ENCODE measurements around the gene CFAP54. TPM values are rescaled to one million over a fixed set of nuclear protein-coding genes. Genes with fewer than 3 reads are reported as not detected.

The CFAP54 gene
- total RNA-seq, 1 donor from 2014 or later = 2.1 TPM

- Histone ChIP-seq H3K27me3 (ENCODE audit: control insufficient read depth in 3 of 3, insufficient read depth in 3 of 3, low read length in 3 of 3) (no peaks in the 10 kb centered on the region), H3K9me3 (ENCODE audit: control insufficient read depth in 3 of 3, low read length in 3 of 3) (no peaks in the 10 kb centered on the region), H3K36me3 (ENCODE audit: control insufficient read depth in 3 of 3, insufficient read depth in 3 of 3, low read length in 3 of 3) (no peaks in the 10 kb centered on the region), H3K9ac (ENCODE audit: low read depth in 1 of 3, low read length in 3 of 3) (no peak overlapping the region), H3K27ac (ENCODE audit: low read depth, low read length) (no peak overlapping the region), H3K4me3 (ENCODE audit: low read length in 3 of 3) (no peak overlapping the region), H3K4me1 (ENCODE audit: control insufficient read depth in 3 of 3, insufficient read depth in 3 of 3, low read length in 3 of 3) (no peaks in the 10 kb centered on the region)
Measured at GRCh38 chr12:96605684-96606083, 116.3 kb downstream of the CFAP54 start.

- Histone ChIP-seq H3K27me3 (ENCODE audit: control insufficient read depth in 3 of 3, insufficient read depth in 3 of 3, low read length in 3 of 3) (no peaks in the 10 kb centered on the region), H3K4me1 (ENCODE audit: control insufficient read depth in 3 of 3, insufficient read depth in 3 of 3, low read length in 3 of 3) (no peaks in the 10 kb centered on the region), H3K36me3 (ENCODE audit: control insufficient read depth in 3 of 3, insufficient read depth in 3 of 3, low read length in 3 of 3) (no peaks in the 10 kb centered on the region), H3K4me3 (ENCODE audit: low read length in 3 of 3) (no peak overlapping the region), H3K27ac (ENCODE audit: low read depth, low read length) (no peak overlapping the region), H3K9ac (ENCODE audit: low read depth in 1 of 3, low read length in 3 of 3) (no peak overlapping the region), H3K9me3 (ENCODE audit: control insufficient read depth in 3 of 3, low read length in 3 of 3) (no peaks in the 10 kb centered on the region)
Measured at GRCh38 chr12:96606134-96606533, 116.8 kb downstream of the CFAP54 start.

- Histone ChIP-seq H3K27me3 (ENCODE audit: control insufficient read depth in 3 of 3, insufficient read depth in 3 of 3, low read length in 3 of 3) (no peaks in the 10 kb centered on the region), H3K36me3 (ENCODE audit: control insufficient read depth in 3 of 3, insufficient read depth in 3 of 3, low read length in 3 of 3) (no peaks in the 10 kb centered on the region), H3K4me1 (ENCODE audit: control insufficient read depth in 3 of 3, insufficient read depth in 3 of 3, low read length in 3 of 3) (no peaks in the 10 kb centered on the region), H3K4me3 (ENCODE audit: low read length in 3 of 3) (no peak overlapping the region), H3K27ac (ENCODE audit: low read depth, low read length) (no peak overlapping the region), H3K9ac (ENCODE audit: low read depth in 1 of 3, low read length in 3 of 3) (no peak overlapping the region), H3K9me3 (ENCODE audit: control insufficient read depth in 3 of 3, low read length in 3 of 3) (no peaks in the 10 kb centered on the region)
Measured at GRCh38 chr12:96606644-96607043, 117.3 kb downstream of the CFAP54 start.

- Histone ChIP-seq H3K4me1 (ENCODE audit: control insufficient read depth in 3 of 3, insufficient read depth in 3 of 3, low read length in 3 of 3) (no peaks in the 10 kb centered on the region), H3K9me3 (ENCODE audit: control insufficient read depth in 3 of 3, low read length in 3 of 3) (no peaks in the 10 kb centered on the region), H3K9ac (ENCODE audit: low read depth in 1 of 3, low read length in 3 of 3) (no peak overlapping the region), H3K36me3 (ENCODE audit: control insufficient read depth in 3 of 3, insufficient read depth in 3 of 3, low read length in 3 of 3) (no peaks in the 10 kb centered on the region), H3K4me3 (ENCODE audit: low read length in 3 of 3) (no peak overlapping the region), H3K27me3 (ENCODE audit: control insufficient read depth in 3 of 3, insufficient read depth in 3 of 3, low read length in 3 of 3) (no peaks in the 10 kb centered on the region), H3K27ac (ENCODE audit: low read depth, low read length) (no peak overlapping the region)
Measured at GRCh38 chr12:96617178-96617577, 127.8 kb downstream of the CFAP54 start.

DNA sequence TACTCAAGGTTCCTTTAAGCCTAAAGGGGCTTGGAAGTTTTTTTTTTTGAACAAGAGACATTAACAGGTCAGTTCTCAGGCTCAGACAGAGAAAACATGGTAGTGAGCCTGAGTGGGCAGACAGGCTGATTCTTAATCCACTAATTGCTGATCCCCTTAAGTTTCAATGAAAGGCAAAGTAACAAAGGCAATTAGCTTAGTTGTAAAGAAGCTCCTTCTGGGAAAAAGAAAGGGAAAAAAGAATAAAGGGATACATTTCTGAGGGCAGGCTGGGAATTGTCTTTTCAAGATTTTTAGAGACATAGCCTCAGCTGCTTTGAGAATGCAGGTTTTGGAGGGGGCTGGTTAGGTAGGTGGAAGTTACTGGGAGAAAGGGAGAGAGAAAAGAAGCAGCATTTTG is 133.8 kb downstream of the CFAP54 start:
- no peaks in the 10 kb centered on the region for H3K27me3 ChIP-seq (ENCODE audit: control insufficient read depth in 3 of 3, insufficient read depth in 3 of 3, low read length in 3 of 3)
- H3K9me3 ChIP-seq (ENCODE audit: control insufficient read depth in 3 of 3, low read length in 3 of 3) = no peaks in the 10 kb centered on the region
- no peaks in the 10 kb centered on the region for H3K36me3 ChIP-seq (ENCODE audit: control insufficient read depth in 3 of 3, insufficient read depth in 3 of 3, low read length in 3 of 3)
- no peak overlapping the region for H3K4me3 ChIP-seq (ENCODE audit: low read length in 3 of 3)
- no peak overlapping the region for H3K27ac ChIP-seq (ENCODE audit: low read depth, low read length)
- H3K9ac ChIP-seq (ENCODE audit: low read depth in 1 of 3, low read length in 3 of 3) = no peak overlapping the region
- no peaks in the 10 kb centered on the region for H3K4me1 ChIP-seq (ENCODE audit: control insufficient read depth in 3 of 3, insufficient read depth in 3 of 3, low read length in 3 of 3)

DNA sequence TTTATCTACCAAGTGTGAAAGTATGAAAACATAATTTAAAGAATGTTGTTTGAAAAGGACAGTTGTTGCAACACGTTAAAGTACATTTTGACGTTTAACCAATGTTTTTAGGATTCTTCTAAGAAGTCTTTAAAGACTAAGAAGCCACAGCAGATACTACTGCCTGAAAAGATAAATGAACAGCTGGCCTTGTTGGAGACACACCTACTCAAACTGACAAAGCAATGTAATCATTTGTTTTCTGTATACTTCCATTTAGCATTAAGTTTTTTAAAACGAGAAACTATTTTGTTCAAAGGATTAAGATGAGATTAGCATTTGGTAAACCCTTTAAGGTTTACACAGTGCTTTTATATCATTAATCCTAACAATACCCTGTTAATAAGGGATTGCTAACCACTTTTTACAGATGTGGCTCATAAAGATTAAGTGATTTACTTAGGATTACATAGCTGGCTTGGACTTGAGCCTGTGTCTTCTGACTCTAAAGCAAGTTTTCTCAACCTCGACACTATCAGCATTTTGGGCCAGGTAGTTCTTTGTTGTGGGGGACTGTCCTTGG is 134.4 kb downstream of the CFAP54 start:
- H3K27ac ChIP-seq (ENCODE audit: low read depth, low read length) = no peak overlapping the region
- H3K36me3 ChIP-seq (ENCODE audit: control insufficient read depth in 3 of 3, insufficient read depth in 3 of 3, low read length in 3 of 3) = no peaks in the 10 kb centered on the region
- no peak overlapping the region for H3K4me3 ChIP-seq (ENCODE audit: low read length in 3 of 3)
- no peaks in the 10 kb centered on the region for H3K27me3 ChIP-seq (ENCODE audit: control insufficient read depth in 3 of 3, insufficient read depth in 3 of 3, low read length in 3 of 3)
- H3K9me3 ChIP-seq (ENCODE audit: control insufficient read depth in 3 of 3, low read length in 3 of 3) = no peaks in the 10 kb centered on the region
- no peaks in the 10 kb centered on the region for H3K4me1 ChIP-seq (ENCODE audit: control insufficient read depth in 3 of 3, insufficient read depth in 3 of 3, low read length in 3 of 3)
- H3K9ac ChIP-seq (ENCODE audit: low read depth in 1 of 3, low read length in 3 of 3) = no peak overlapping the region

DNA sequence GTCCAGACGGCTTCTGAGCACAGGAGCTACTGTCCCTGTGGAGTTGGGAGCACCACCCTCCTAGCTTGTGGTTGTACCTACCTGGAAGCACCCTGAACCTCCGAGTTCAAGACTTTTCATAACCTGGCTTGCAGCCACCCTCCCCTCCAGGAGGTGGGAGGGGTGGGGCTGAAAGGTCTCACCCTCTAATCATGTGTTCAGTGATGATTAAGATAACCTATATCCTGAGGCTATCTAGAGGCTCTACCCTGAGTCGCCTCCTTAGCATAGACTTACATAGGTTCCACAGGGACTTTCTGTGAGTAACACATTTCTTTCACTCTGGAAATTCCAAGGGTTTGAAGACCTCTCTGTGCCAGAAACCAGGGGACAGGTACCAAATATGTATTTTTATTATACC is 146.5 kb downstream of the CFAP54 start:
- Histone ChIP-seq H3K9me3 (ENCODE audit: control insufficient read depth in 3 of 3, low read length in 3 of 3) (no peaks in the 10 kb centered on the region), H3K27ac (ENCODE audit: low read depth, low read length) (no peak overlapping the region), H3K36me3 (ENCODE audit: control insufficient read depth in 3 of 3, insufficient read depth in 3 of 3, low read length in 3 of 3) (no peaks in the 10 kb centered on the region), H3K4me1 (ENCODE audit: control insufficient read depth in 3 of 3, insufficient read depth in 3 of 3, low read length in 3 of 3) (no peaks in the 10 kb centered on the region), H3K4me3 (ENCODE audit: low read length in 3 of 3) (no peak overlapping the region), H3K27me3 (ENCODE audit: control insufficient read depth in 3 of 3, insufficient read depth in 3 of 3, low read length in 3 of 3) (no peaks in the 10 kb centered on the region), H3K9ac (ENCODE audit: low read depth in 1 of 3, low read length in 3 of 3) (no peak overlapping the region)

DNA sequence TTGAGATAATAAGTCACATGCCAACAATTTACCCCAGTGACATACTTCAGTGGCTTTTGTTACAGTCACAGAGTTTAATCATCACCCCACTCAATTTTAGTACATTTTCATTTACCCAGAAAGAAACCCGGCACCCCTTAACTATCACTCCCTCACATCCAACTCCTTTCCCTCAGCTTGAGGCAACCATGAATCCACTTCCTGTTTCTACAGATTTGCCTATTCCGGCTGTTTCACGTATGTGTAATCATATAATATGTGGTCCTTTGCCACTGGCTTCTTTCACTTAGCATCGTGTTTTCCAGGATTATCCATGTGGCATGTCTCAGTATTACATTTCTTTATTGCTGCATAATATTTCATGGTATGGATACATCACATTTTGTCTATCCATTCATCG is 147.5 kb downstream of the CFAP54 start:
- no peak overlapping the region for H3K27ac ChIP-seq (ENCODE audit: low read depth, low read length)
- no peak overlapping the region for H3K9ac ChIP-seq (ENCODE audit: low read depth in 1 of 3, low read length in 3 of 3)

DNA sequence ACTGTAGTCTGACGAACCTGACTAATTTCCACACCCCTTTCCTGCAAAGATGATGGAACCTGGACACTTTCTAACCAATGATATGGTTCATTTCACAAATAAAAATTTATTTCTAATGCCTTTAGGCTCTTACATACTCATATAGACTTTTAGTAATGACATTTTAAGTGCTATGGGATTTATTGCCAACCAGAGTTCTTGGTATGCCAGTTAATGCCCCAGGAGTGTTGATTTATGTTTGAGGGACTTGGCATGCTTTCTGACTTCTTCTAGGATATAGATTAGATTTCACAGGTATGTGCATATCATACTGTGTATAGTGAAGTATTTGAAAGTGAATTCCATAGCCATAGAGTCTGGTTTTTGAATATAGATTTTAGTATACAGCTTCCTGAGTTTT is 159.5 kb downstream of the CFAP54 start:
- Histone ChIP-seq H3K4me1 (ENCODE audit: control insufficient read depth in 3 of 3, insufficient read depth in 3 of 3, low read length in 3 of 3) (no peaks in the 10 kb centered on the region), H3K9ac (ENCODE audit: low read depth in 1 of 3, low read length in 3 of 3) (no peak overlapping the region), H3K4me3 (ENCODE audit: low read length in 3 of 3) (no peak overlapping the region), H3K27ac (ENCODE audit: low read depth, low read length) (no peak overlapping the region), H3K9me3 (ENCODE audit: control insufficient read depth in 3 of 3, low read length in 3 of 3) (no peaks in the 10 kb centered on the region), H3K36me3 (ENCODE audit: control insufficient read depth in 3 of 3, insufficient read depth in 3 of 3, low read length in 3 of 3) (no peaks in the 10 kb centered on the region), H3K27me3 (ENCODE audit: control insufficient read depth in 3 of 3, insufficient read depth in 3 of 3, low read length in 3 of 3) (no peaks in the 10 kb centered on the region)

More for the DNA sequence above, 147.5 kb downstream of the CFAP54 start:
- Histone ChIP-seq H3K4me3 (ENCODE audit: low read length in 3 of 3) (no peak overlapping the region), H3K9me3 (ENCODE audit: control insufficient read depth in 3 of 3, low read length in 3 of 3) (no peaks in the 10 kb centered on the region), H3K36me3 (ENCODE audit: control insufficient read depth in 3 of 3, insufficient read depth in 3 of 3, low read length in 3 of 3) (no peaks in the 10 kb centered on the region), H3K4me1 (ENCODE audit: control insufficient read depth in 3 of 3, insufficient read depth in 3 of 3, low read length in 3 of 3) (no peaks in the 10 kb centered on the region), H3K27me3 (ENCODE audit: control insufficient read depth in 3 of 3, insufficient read depth in 3 of 3, low read length in 3 of 3) (no peaks in the 10 kb centered on the region)

- no peaks in the 10 kb centered on the region for H3K27me3 ChIP-seq (ENCODE audit: control insufficient read depth in 3 of 3, insufficient read depth in 3 of 3, low read length in 3 of 3)
- H3K9ac ChIP-seq (ENCODE audit: low read depth in 1 of 3, low read length in 3 of 3) = no peak overlapping the region
- H3K36me3 ChIP-seq (ENCODE audit: control insufficient read depth in 3 of 3, insufficient read depth in 3 of 3, low read length in 3 of 3) = no peaks in the 10 kb centered on the region
- no peaks in the 10 kb centered on the region for H3K9me3 ChIP-seq (ENCODE audit: control insufficient read depth in 3 of 3, low read length in 3 of 3)
- H3K27ac ChIP-seq (ENCODE audit: low read depth, low read length) = no peak overlapping the region
- no peak overlapping the region for H3K4me3 ChIP-seq (ENCODE audit: low read length in 3 of 3)
- no peaks in the 10 kb centered on the region for H3K4me1 ChIP-seq (ENCODE audit: control insufficient read depth in 3 of 3, insufficient read depth in 3 of 3, low read length in 3 of 3)
Measured at GRCh38 chr12:96652870-96653269, 163.5 kb downstream of the CFAP54 start.

DNA sequence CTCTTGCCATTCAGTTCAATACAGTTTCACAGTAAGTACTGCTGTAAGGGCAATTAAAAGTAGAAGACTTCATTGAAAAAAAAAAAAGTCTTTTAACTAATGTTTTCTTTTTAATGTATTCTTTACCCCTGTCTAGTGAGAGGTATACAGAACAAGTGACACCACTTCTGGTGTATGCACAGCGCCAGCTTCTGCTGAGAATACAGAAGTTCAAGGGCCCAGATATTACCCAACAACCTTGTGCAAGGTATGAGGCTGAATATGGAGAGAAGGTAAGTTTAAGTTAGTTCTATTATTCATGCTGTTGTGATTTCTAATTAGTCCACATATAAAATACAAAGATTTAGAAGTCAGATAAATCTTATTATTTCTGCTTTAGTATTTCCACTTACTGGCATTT is 168.7 kb downstream of the CFAP54 start:
- H3K27ac ChIP-seq (ENCODE audit: low read depth, low read length) = no peak overlapping the region
- H3K4me1 ChIP-seq (ENCODE audit: control insufficient read depth in 3 of 3, insufficient read depth in 3 of 3, low read length in 3 of 3) = no peaks in the 10 kb centered on the region
- no peaks in the 10 kb centered on the region for H3K9me3 ChIP-seq (ENCODE audit: control insufficient read depth in 3 of 3, low read length in 3 of 3)
- H3K9ac ChIP-seq (ENCODE audit: low read depth in 1 of 3, low read length in 3 of 3) = no peak overlapping the region
- H3K36me3 ChIP-seq (ENCODE audit: control insufficient read depth in 3 of 3, insufficient read depth in 3 of 3, low read length in 3 of 3) = no peaks in the 10 kb centered on the region
- no peak overlapping the region for H3K4me3 ChIP-seq (ENCODE audit: low read length in 3 of 3)
- no peaks in the 10 kb centered on the region for H3K27me3 ChIP-seq (ENCODE audit: control insufficient read depth in 3 of 3, insufficient read depth in 3 of 3, low read length in 3 of 3)

Measured in skeletal muscle tissue (tissue), 4 donors.